H1 (cell line): ENCODE results near the gene EIF2B5. TPM values are rescaled to one million over a fixed set of nuclear protein-coding genes. Genes with fewer than 3 reads are reported as not detected.

Experiments used
- CTCF ChIA-PET: fragments of 300-600 bp; sonication (Branson Sonifier 250); formaldehyde crosslinking; loops from one replicate; lab custom pipeline; 2021; ENCODE audit not compliant: partially characterized antibody; lab: Charles Lee
- POLR2A ChIA-PET: fragments of 300-600 bp; sonication (Branson Sonifier 250); formaldehyde crosslinking; loops from one replicate; lab custom pipeline; 2021; ENCODE audit warnings: inconsistent platforms; ENCODE audit not compliant: partially characterized antibody; lab: Charles Lee
- DNase-seq, 2 experiments: peaks; one replicate each; pipeline versions ENCODE4 v3.0.0 to v3.0.0-alpha.2; 2010 to 2022; ENCODE audit warnings: low spot score in 2 of 2, low read depth in 1 of 2, mixed read lengths in 1 of 2
- FAIRE-seq: peaks from 2 replicates; lab custom pipeline; 2011; peaks lifted over from hg19 to GRCh38; lab: Jason Lieb, UNC
- H2AFZ ChIP-seq: 2 replicates; pipeline ENCODE4 v1.8.1; 2012; ENCODE audit warnings: low read length, inconsistent platforms
- H2AK5ac ChIP-seq: 2 replicates; pipeline ENCODE4 v1.6.1; 2013; ENCODE audit warnings: low read depth, low read length
- H2BK120ac ChIP-seq: replicated peaks from 2 replicates; pipeline ENCODE3; 2013; ENCODE audit warnings: low read depth, low read length, inconsistent platforms
- H2BK12ac ChIP-seq: 2 replicates; pipeline ENCODE4 v1.6.1; 2013; ENCODE audit warnings: low read depth, low read length
- H2BK15ac ChIP-seq: 2 replicates; pipeline ENCODE4 v1.6.1; 2013; ENCODE audit warnings: low read length
- H2BK20ac ChIP-seq: 2 replicates; pipeline ENCODE4 v1.6.1; 2013; ENCODE audit warnings: low read length
- H2BK5ac ChIP-seq: 2 replicates; pipeline ENCODE4 v1.6.1; 2013; ENCODE audit warnings: low read depth, low read length
- H3K14ac ChIP-seq: 2 replicates; pipeline ENCODE4 v1.6.1; 2013; ENCODE audit warnings: inconsistent platforms; ENCODE audit not compliant: insufficient read length
- H3K18ac ChIP-seq: 2 replicates; pipeline ENCODE4 v1.6.1; 2013; ENCODE audit warnings: low read length; ENCODE audit errors: extremely low read depth
- H3K23ac ChIP-seq: 2 replicates; pipeline ENCODE4 v1.6.1; 2013; ENCODE audit warnings: inconsistent platforms; ENCODE audit not compliant: insufficient read length
- H3K23me2 ChIP-seq: 2 replicates; pipeline ENCODE4 v1.6.1; 2013; ENCODE audit warnings: low read depth, low read length
- H3K27ac ChIP-seq: 2 replicates; pipeline ENCODE4 v1.6.1; 2011; ENCODE audit warnings: low read depth, low read length, inconsistent platforms
- H3K27me3 ChIP-seq, 4 experiments: replicated peaks in 1 of 4; 1 replicate in 1 of 4; 2 replicates in 3 of 4; pipeline versions ENCODE4 v1.6.1 to v1.8.1; 2011 to 2013; ENCODE audit warnings: low read length in 3 of 4, mild to moderate bottlenecking in 3 of 4, inconsistent platforms in 2 of 4, mixed read lengths in 2 of 4, moderate library complexity in 1 of 4; ENCODE audit not compliant: control insufficient read depth in 3 of 4, insufficient read depth in 3 of 4; ENCODE audit errors: extremely low read depth in 1 of 4
- H3K36me3 ChIP-seq, 4 experiments: 2 replicates each; pipeline versions ENCODE4 v1.6.1 to v1.8.1; 2011 to 2013; ENCODE audit warnings: mild to moderate bottlenecking in 4 of 4, low read length in 3 of 4, moderate library complexity in 2 of 4, control low read depth in 1 of 4, inconsistent platforms in 1 of 4; ENCODE audit not compliant: insufficient read depth in 4 of 4, control insufficient read depth in 2 of 4
- H3K4ac ChIP-seq: replicated peaks from 2 replicates; pipeline ENCODE3; 2013; ENCODE audit warnings: low read length, low read depth, mixed read lengths, inconsistent platforms; ENCODE audit not compliant: insufficient read length
- H3K4me1 ChIP-seq, 4 experiments: replicated peaks in 1 of 4; 1 replicate in 1 of 4; 2 replicates in 3 of 4; pipeline versions ENCODE4 v1.6.1 to v1.8.1; 2011 to 2013; ENCODE audit warnings: low read length in 3 of 4, inconsistent platforms in 2 of 4, mixed read lengths in 1 of 4; ENCODE audit not compliant: insufficient read depth in 4 of 4, control insufficient read depth in 3 of 4
- H3K4me2 ChIP-seq, 2 experiments: 2 replicates each; pipeline versions ENCODE4 v1.6.1 to v1.8.1; 2011 to 2013; ENCODE audit warnings: low read depth in 2 of 2, low read length in 2 of 2, control low read depth in 1 of 2, inconsistent platforms in 1 of 2, mild to moderate bottlenecking in 1 of 2; ENCODE audit not compliant: insufficient read depth in 1 of 2
- H3K4me3 ChIP-seq, 4 experiments: fragments of 200-600, 300-600 bp in 1 of 4; sonication (generic), shearing (Covaris generic), sonication (Bioruptor Twin) in 1 of 4; 2 replicates each; pipeline versions ENCODE4 v1.5.1 to v1.8.1; 2011 to 2016; ENCODE audit warnings: low read length in 4 of 4, low read depth in 3 of 4, control low read depth in 2 of 4, inconsistent platforms in 2 of 4, mild to moderate bottlenecking in 2 of 4, mixed read lengths in 1 of 4, moderate library complexity in 1 of 4; ENCODE audit not compliant: insufficient read depth in 2 of 4; ENCODE audit errors: extremely low read depth in 1 of 4
- H3K56ac ChIP-seq: replicated peaks from 2 replicates; pipeline ENCODE3; 2013; ENCODE audit warnings: low read depth, mild to moderate bottlenecking, mixed read lengths, low read length, inconsistent platforms; ENCODE audit not compliant: insufficient read length
- H3K79me1 ChIP-seq: 2 replicates; pipeline ENCODE4 v1.6.1; 2013; ENCODE audit warnings: low read depth, low read length, control low read depth
- H3K79me2 ChIP-seq, 2 experiments: 2 replicates each; pipeline versions ENCODE4 v1.6.1 to v1.8.1; 2012 to 2013; ENCODE audit warnings: low read length in 2 of 2, mild to moderate bottlenecking in 2 of 2, inconsistent platforms in 1 of 2; ENCODE audit not compliant: insufficient read depth in 2 of 2, control insufficient read depth in 1 of 2
- H3K9ac ChIP-seq, 4 experiments: replicated peaks in 1 of 4; 1 replicate in 1 of 4; 2 replicates in 3 of 4; pipeline versions ENCODE4 v1.6.1 to v1.8.1; 2011 to 2013; ENCODE audit warnings: low read depth in 3 of 4, low read length in 3 of 4, control low read depth in 2 of 4, mild to moderate bottlenecking in 2 of 4, moderate library complexity in 2 of 4, inconsistent platforms in 1 of 4; ENCODE audit errors: extremely low read depth in 1 of 4
- H3K9me3 ChIP-seq, 2 experiments: 2 replicates each; pipeline versions ENCODE4 v1.6.1 to v1.8.1; 2012 to 2013; ENCODE audit warnings: mild to moderate bottlenecking in 2 of 2, moderate library complexity in 2 of 2, control low read depth in 1 of 2, inconsistent platforms in 1 of 2, low read depth in 1 of 2, low read length in 1 of 2, mixed read lengths in 1 of 2; ENCODE audit not compliant: insufficient read depth in 2 of 2
- H4K20me1 ChIP-seq, 2 experiments: replicated peaks in 1 of 2; 2 replicates each; pipeline versions ENCODE3 to v1.8.1; 2011 to 2013; ENCODE audit warnings: inconsistent platforms in 2 of 2, low read length in 2 of 2, mild to moderate bottlenecking in 1 of 2; ENCODE audit not compliant: insufficient read depth in 2 of 2, control insufficient read depth in 1 of 2
- H4K5ac ChIP-seq: 2 replicates; pipeline ENCODE4 v1.6.1; 2013; ENCODE audit warnings: low read length, low read depth, mixed read lengths, inconsistent platforms; ENCODE audit not compliant: insufficient read length
- H4K8ac ChIP-seq: 2 replicates; pipeline ENCODE4 v1.8.0; 2013; ENCODE audit warnings: mild to moderate bottlenecking, moderate library complexity, low read length, inconsistent platforms; ENCODE audit not compliant: insufficient read depth; ENCODE audit errors: extremely low read depth
- H4K91ac ChIP-seq: replicated peaks from 2 replicates; pipeline ENCODE3; 2013; ENCODE audit warnings: low read length, mixed read lengths, inconsistent platforms; ENCODE audit not compliant: insufficient read length
- ASH2L ChIP-seq: fragments of 200-600, 300-600 bp; sonication (generic); IDR thresholded peaks from one replicate; pipeline ENCODE4 v1.7.1; 2017; ENCODE audit warnings: low read length
- CREB1 ChIP-seq: IDR thresholded peaks from 2 replicates; pipeline ENCODE4 v1.6.1; 2012; ENCODE audit warnings: inconsistent platforms
- PHF8 ChIP-seq: fragments of 200-600 bp; sonication (generic); conservative IDR thresholded peaks from 2 replicates; pipeline ENCODE4 v1.7.1; 2012; ENCODE audit warnings: low read depth, mild to moderate bottlenecking, inconsistent platforms, low read length, moderate library complexity
- POLR2A ChIP-seq, 2 experiments: IDR thresholded peaks; 1 replicate in 1 of 2; 2 replicates in 1 of 2; pipeline ENCODE4 v1.6.1; 2011; ENCODE audit warnings: low read depth in 2 of 2, low read length in 2 of 2, mild to moderate bottlenecking in 2 of 2; ENCODE audit errors: control extremely low read depth in 1 of 2
- POLR2AphosphoS5 ChIP-seq: IDR thresholded peaks from 2 replicates; pipeline ENCODE4 v1.6.1; 2011; ENCODE audit warnings: low read depth, low read length
- RBBP5 ChIP-seq: IDR thresholded peaks from 2 replicates; pipeline ENCODE4 v1.7.1; 2012; ENCODE audit warnings: low read depth, mild to moderate bottlenecking, inconsistent platforms, low read length, moderate library complexity, borderline replicate concordance
- SIX5 ChIP-seq: IDR thresholded peaks from 2 replicates; pipeline ENCODE4 v1.6.1; 2011; ENCODE audit warnings: mild to moderate bottlenecking, low read depth, low read length
- SP4 ChIP-seq: IDR thresholded peaks from 2 replicates; pipeline ENCODE4 v1.6.1; 2012; ENCODE audit warnings: low read length, inconsistent platforms
- USF2 ChIP-seq: IDR thresholded peaks from 2 replicates; pipeline ENCODE4 v1.6.1; 2011; ENCODE audit warnings: low read length, improper control_type of control experiment
- WGBS, 2 experiments: shearing (Covaris generic) in 1 of 2; methylation state at CpG; one replicate each; pipeline versions ENCODE4 v1.1.6 to v1.1.7; 2013 to 2015; ENCODE audit warnings: low lambda C conversion rate in 2 of 2, mixed read lengths in 2 of 2, inconsistent platforms in 1 of 2, low coverage in 1 of 2, missing lambda C conversion rate in 1 of 2; ENCODE audit not compliant: insufficient replicate concordance in 2 of 2, insufficient coverage in 1 of 2, insufficient read length in 1 of 2; ENCODE audit errors: extremely low coverage in 1 of 2, missing lambda C conversion rate in 1 of 2; 5-methylcytosine and 5-hydroxymethylcytosine counted together
- polyA plus RNA-seq, 7 experiments: library from polyadenylated mRNA; depleted of rRNA in 3 of 7; stranded (reverse) in 5 of 7; unstranded in 2 of 7; fragments of >200 nt in 5 of 7; fragments of 200-250 nt in 2 of 7; gene quantifications; 1 replicate in 5 of 7; 2 replicates in 1 of 7; 4 replicates in 1 of 7; pipeline versions ENCODE4 v1.2.1 to v1.2.3, GENCODE V29; 2011 to 2013; ENCODE audit warnings: missing spikeins in 2 of 7, mixed read lengths in 2 of 7
- total RNA-seq: library from RNA; stranded (reverse); fragmentation: NEBNext Ultra II Directional; extraction: Animal tissue kit (Norgen Biotek cat#: 25700); gene quantifications from 2 replicates; pipeline ENCODE4 v1.2.1, GENCODE V29; 2021

EIF2B5 gene
- total and polyA plus RNA-seq, 2 of the 8 experiments (the other 6 are each of a cell fraction or from before 2014, with no cell fraction given): 33.1 to 40.0 TPM

- Histone ChIP-seq H3K79me1 (peaks cover 10% of the 10 kb centered on the region), H3K4me3 (peak overlapping the region; percentile 86 to 96 (median 94)), H3K36me3 (peaks cover 36 to 68% (median 42%) of the 10 kb centered on the region in 4 experiments), H2BK20ac (no peak overlapping the region), H3K9me3 (no peaks in the 10 kb centered on the region), H4K91ac (no peak overlapping the region), H3K4me2 (peak overlapping the region; percentile 97), H3K4ac (peak overlapping the region; percentile 74), H3K27me3 (no peaks in the 10 kb centered on the region; a peak in 1 of 7 replicates), H3K56ac (peak overlapping the region; percentile 5), H3K79me2 (peaks cover 6 to 27% of the 10 kb centered on the region in 2 experiments; a peak in 3 of 4 replicates), H2AFZ (0 out of 2 replicates have a peak overlapping the region, but pooled peaks have one; percentile 30), H2BK5ac (peak overlapping the region; percentile 83), H2AK5ac (no peak overlapping the region), H3K27ac (peak overlapping the region; percentile 92), H2BK15ac (no peak overlapping the region; the same call in 1 of the 2 replicates), H4K8ac (peak overlapping the region; percentile 90; the same call in 1 of the 2 replicates), H3K23me2 (peaks cover 15% of the 10 kb centered on the region), H4K5ac (peak overlapping the region; percentile 66), H3K4me1 (peaks cover 0 to 8% (median 5%) of the 10 kb centered on the region in 4 experiments; a peak in 6 of 7 replicates), H3K14ac (no peak overlapping the region), H3K9ac (peak overlapping the region; percentile 70 to 83 (median 78)), H4K20me1 (peaks cover 0 to 11% of the 10 kb centered on the region in 2 experiments), H3K23ac (no peak overlapping the region), H2BK12ac (no peak overlapping the region), H3K18ac (peak overlapping the region; percentile 79; the same call in 1 of the 2 replicates), H2BK120ac (peak overlapping the region; percentile 38)
- ChIA-PET POLR2A (interaction anchor here (0.7 to 2.4 kb wide), 14 partner anchors 9 to 287 kb away, joined by 3 to 18 read pairs (median 4); partner anchors contain the start of genes AP2M1, CAMK2N2, EIF2B5 and VWA5B2), CTCF (interaction anchor here (1.4 to 3.5 kb wide), 7 partner anchors 8 to 99 kb away, joined by 4 to 16 read pairs (median 7); no protein-coding TSS in a partner anchor)
- FAIRE-seq: no peak
- DNase-seq: peak; percentile 98 to 99
- WGBS, 2 experiments: 3% methylated on average over 34 of the region's 55 CpGs; no CpG with 5 or more reads in 1 of the 2 experiments
- TF ChIP-seq SP4: peak; percentile 71; the same call in 1 of the 2 replicates
- peak; percentile 74 for TF ChIP-seq CREB1
- TF ChIP-seq POLR2AphosphoS5: peak; percentile 66
- peak; percentile 54 for TF ChIP-seq ASH2L
- TF ChIP-seq USF2: peak; percentile 56
- TF ChIP-seq PHF8: peak; percentile 68
- no peak for TF ChIP-seq RBBP5
- TF ChIP-seq POLR2A (IDR thresholded peaks at IDR 0.05; ENCODE audit: control extremely low read depth in 1 of 2, low read depth in 2 of 2, low read length in 2 of 2): peak; percentile 90 to 94
- TF ChIP-seq SIX5: peak; percentile 54; the same call in 1 of the 2 replicates
Observed at GRCh38 chr3:184185461-184186183, 50.5 kb downstream of the EIF2B5 start.
